ENCODE results near the gene SNAP29. TPM values are rescaled to one million over a fixed set of nuclear protein-coding genes. Genes with fewer than 3 reads are reported as not detected.

Gene SNAP29
- total and polyA plus RNA-seq, 2 donors (not counting 3 experiments of a cell fraction or from before 2014, with no cell fraction given) = 16.4 to 26.7 TPM

- POLR2A ChIA-PET = no interaction called here
- TF ChIP-seq JUN (IDR thresholded peaks at IDR 0.05; ENCODE audit: borderline replicate concordance, insufficient read depth, insufficient read length, low read depth) = no peak
- no peak for TF ChIP-seq POLR2A (IDR thresholded peaks at IDR 0.05; ENCODE audit: low read depth, low read length)
- TF ChIP-seq MAX (IDR thresholded peaks at IDR 0.05; ENCODE audit: insufficient read depth, insufficient read length) = no peak
- TF ChIP-seq MYC (IDR thresholded peaks at IDR 0.05; ENCODE audit: low read depth, low read length) = no peak
- no peak for TF ChIP-seq CTCF (IDR thresholded peaks at IDR 0.05; ENCODE audit: extremely low read depth in 1 of 2, insufficient read depth in 1 of 2, low read depth in 1 of 2, low read length in 2 of 2)
- no peak for TF ChIP-seq FOS (IDR thresholded peaks at IDR 0.05; ENCODE audit: borderline replicate concordance, insufficient read depth, low read length)
- no peak for TF ChIP-seq EZH2 (IDR thresholded peaks at IDR 0.05; ENCODE audit: borderline replicate concordance, low read depth, low read length, severe bottlenecking)
- no peak for TF ChIP-seq GATA2 (IDR thresholded peaks at IDR 0.05; ENCODE audit: insufficient read depth, insufficient read length, low read depth, low read length)
- no peak for TF ChIP-seq POLR2AphosphoS5 (IDR thresholded peaks at IDR 0.05; ENCODE audit: insufficient read depth, low read depth, low read length)
- CTCF ChIA-PET = interaction anchor here (0.6 to 0.9 kb wide), 2 partner anchors 12 to 950 kb away, joined by 3 read pairs; no protein-coding TSS in a partner anchor
- no peaks in the 10 kb centered on the region for H3K27me3 ChIP-seq (ENCODE audit: control insufficient read depth in 2 of 2, insufficient read depth in 2 of 2, low read length in 2 of 2)
- dilution Hi-C loops (cut with MboI; ENCODE audit: extremely low pct_ligation_motif_present, low sequenced_read_pairs) (no loop called here), intact Hi-C loops (cut with micrococcal nuclease) (no loop called here)
- no TSS peak for BruUV-seq (replicated peaks)
- H3K36me3 ChIP-seq (ENCODE audit: control insufficient read depth in 2 of 2, extremely low read depth in 1 of 2, insufficient read depth in 2 of 2, low read length in 2 of 2) = no peaks in the 10 kb centered on the region
- no peaks in the 10 kb centered on the region for H3K4me1 ChIP-seq (ENCODE audit: control insufficient read depth, extremely low read depth, insufficient read depth, low read length)
- no peaks in the 10 kb centered on the region for H3K9me3 ChIP-seq (replicated peaks; ENCODE audit: control insufficient read depth, insufficient read depth, low read length)
- H2AFZ ChIP-seq (ENCODE audit: low read depth, low read length) = no peak overlapping the region
- H3K27ac ChIP-seq (ENCODE audit: insufficient read depth, low read depth, low read length) = no peak overlapping the region
- H4K20me1 ChIP-seq (replicated peaks; ENCODE audit: control insufficient read depth, extremely low read depth, insufficient read depth, low read length) = peaks cover 18% of the 10 kb centered on the region
- no peak overlapping the region for H3K4me3 ChIP-seq (replicated peaks in 1 of 3; ENCODE audit: insufficient read depth in 1 of 3, low read depth in 1 of 3, low read length in 3 of 3)
- H3K9me1 ChIP-seq (replicated peaks; ENCODE audit: control insufficient read depth, extremely low read depth, insufficient read depth, low read length) = no peaks in the 10 kb centered on the region
- H3K4me2 ChIP-seq (ENCODE audit: insufficient read depth, low read length) = no peak overlapping the region
- no peak overlapping the region for H3K9ac ChIP-seq (replicated peaks; ENCODE audit: extremely low read depth, insufficient read depth, low read length)
- H3K79me2 ChIP-seq (ENCODE audit: control insufficient read depth, insufficient read depth, low read length) = peaks cover 96% of the 10 kb centered on the region
- FAIRE-seq (no peak), DNase-seq (ENCODE audit: low read depth, low spot score) (no peak)
Observed at GRCh38 chr22:20928573-20928967, 69.8 kb downstream of the SNAP29 start.

Data from endothelial cell of umbilical vein (primary cell).